Measurements from ENCODE around the gene MEN1.

MEN1 gene

DNA sequence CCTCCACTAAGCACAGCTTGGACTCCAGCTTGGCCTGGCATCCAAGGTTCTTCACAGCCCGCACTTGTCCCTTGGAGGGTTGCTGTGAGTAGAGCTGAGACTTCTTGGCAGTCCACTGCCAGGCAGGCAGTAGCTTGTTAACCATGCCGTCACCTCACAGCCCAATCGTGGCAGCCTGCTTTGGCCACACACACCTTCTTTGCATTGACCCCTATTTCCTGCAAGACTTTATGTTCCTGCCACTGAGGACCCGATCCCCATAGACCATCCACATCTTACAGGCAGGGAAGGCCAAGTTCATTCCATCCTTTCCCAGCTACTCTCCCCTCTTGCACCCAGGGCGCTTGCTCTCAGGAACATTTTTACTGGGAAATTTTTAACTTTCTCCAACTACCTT, 48.1 kb downstream of the MEN1 start:
- no peak for DNase-seq (ENCODE audit: low spot score)

DNA sequence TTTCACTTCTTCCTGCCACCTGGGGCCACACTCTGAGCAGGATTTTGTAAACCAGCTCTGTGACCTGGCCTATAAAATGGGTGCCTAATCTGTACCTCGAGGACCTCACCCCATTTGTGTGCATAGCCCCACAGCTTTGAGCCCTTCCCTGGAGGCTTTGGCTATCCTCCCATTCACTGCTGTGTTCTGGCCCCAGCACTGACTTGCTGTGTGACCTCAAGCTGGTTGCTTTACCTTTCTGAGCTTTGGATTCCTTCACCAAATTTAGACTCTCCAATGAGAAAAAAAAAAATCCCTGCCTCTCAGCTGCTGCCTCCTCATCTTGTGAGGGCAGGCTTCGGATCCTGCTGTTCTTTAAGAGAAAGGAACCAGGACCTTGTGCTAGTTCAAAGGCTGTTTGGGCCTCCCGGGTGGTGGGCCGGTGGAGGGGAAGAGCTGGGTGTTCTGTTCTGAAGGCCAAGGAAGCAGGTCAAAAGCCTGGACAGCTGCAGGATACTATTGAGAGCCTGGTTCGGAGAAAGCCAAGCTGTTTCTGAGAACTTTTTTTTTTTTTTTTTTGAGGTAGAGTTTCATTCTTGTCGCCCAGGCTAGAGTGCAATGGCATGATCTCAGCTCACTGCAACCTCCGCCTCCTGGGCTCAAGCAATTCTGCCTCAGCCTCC, 49.5 kb downstream of the MEN1 start:
- DNase-seq (ENCODE audit: low spot score), result no peak

DNA sequence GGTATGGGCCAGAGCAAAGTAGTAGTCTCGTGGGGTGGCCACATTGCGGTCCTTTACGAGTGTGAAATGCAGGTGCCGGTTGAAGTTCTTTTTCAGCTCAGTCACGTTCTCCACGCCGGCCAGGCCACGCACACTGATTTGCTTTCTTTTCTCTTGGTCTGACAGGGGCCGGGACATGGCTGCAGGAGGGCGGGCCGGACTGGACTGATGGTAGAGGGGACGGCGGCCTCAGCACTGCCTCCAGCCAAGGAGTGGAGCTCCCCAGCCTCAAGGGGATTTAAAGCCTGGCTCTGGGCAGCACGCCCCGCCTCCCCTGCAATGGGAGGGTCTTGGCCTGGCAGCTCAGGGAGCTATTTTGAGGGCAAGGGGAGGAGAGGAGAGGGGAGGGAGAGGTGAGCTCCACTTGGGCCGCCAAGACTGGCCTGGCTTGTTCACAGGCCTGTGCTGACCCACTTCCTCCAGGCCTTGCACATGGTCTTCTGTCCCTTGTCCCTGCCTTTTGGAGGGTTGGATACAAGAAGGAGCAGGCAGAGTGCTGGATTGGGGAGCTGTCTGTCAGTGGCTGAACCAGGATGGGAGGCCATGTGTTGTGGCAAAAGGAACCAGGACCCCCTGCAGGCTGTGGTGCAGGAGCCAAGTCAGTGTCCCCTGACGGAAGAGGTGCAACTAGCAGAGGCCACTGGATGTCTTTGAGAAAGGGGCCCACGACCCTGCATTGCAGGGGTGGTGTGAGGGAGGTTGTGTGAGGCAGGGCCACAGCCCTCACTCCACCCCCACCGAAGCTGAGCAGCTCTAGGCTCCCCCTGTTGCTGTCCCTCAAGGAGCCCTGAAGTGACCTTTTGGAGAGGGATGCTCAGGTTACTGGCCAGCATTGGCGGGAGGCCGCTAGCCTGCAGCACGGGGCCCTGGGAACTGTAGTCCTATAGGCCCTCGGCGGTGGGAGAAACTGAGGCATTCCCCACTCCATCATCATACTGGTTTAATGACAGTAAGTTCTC, 50.3 kb downstream of the MEN1 start, which contains the start of gene PYGM:
PYGM (minus strand) TSS at position 253 of the 998 bp plus-strand sequence; CDS start at position 177, 76 bp downstream.
- no peak for DNase-seq (ENCODE audit: low spot score)

DNA sequence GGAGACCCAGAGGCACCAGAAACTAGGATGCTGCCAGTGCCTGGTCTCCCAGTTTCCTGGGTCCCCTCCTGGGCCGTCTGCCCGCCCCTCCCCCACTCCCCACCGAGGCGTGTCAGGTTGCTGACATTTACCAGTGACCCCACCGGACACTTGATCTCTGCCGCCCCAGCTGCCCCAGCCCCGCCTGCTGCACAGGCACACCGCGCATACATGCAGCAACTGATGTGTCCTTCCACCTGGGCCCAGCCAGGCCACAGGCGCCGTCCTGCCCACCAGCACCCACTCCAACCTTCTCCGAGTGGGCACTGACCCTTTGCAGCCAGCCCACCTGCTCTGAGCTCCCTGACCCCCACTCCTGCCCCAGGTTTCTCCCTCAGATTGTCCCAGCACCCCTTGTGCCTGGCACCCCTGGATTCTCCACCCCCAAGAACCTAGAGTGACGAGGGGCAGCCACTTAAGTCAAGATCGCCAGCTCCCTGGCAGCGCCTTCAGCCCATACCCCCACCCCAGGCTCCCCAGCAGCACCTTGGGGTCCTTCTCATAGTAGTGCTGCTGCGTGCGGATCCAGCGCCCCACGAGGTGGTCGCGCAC, 51.1 kb downstream of the MEN1 start:
- no peak for DNase-seq (ENCODE audit: low spot score)

DNA sequence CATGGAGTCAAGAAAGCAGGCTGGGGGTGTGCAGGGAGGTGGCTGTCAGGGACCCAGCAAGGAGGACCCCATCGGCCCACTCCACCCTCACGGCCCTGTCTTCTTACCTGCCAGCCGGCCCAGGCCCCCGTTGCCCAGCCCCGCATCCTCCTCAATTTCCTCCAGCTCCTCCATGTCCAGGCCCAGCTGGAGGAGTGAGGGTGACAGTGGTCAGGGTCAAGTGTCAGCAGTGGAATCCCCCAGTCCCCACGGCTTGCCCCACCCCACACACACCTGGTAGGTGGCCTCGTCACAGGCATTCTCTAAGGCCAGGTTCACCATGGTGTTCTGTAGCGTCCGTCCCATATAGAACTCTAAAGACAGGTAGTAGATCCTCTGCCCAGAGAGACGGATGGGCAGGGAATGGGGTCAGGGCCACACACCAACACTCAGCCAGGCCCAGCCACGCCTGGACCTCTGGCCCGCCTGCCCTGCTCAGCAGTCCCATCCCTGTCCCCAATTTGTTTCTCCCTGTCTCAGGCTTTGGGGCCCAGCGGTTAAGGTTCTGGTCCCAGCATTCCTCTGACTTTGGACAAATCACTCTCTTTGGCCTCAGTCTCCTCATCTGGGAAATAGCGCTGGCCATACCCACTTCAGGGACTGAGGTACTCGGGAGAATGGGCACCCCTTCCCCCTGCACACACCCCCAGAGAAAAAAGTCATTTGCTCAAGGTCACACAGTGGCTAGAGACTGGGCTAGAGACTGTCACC, 51.8 kb downstream of the MEN1 start:
- no peak for DNase-seq (ENCODE audit: low spot score)

DNA sequence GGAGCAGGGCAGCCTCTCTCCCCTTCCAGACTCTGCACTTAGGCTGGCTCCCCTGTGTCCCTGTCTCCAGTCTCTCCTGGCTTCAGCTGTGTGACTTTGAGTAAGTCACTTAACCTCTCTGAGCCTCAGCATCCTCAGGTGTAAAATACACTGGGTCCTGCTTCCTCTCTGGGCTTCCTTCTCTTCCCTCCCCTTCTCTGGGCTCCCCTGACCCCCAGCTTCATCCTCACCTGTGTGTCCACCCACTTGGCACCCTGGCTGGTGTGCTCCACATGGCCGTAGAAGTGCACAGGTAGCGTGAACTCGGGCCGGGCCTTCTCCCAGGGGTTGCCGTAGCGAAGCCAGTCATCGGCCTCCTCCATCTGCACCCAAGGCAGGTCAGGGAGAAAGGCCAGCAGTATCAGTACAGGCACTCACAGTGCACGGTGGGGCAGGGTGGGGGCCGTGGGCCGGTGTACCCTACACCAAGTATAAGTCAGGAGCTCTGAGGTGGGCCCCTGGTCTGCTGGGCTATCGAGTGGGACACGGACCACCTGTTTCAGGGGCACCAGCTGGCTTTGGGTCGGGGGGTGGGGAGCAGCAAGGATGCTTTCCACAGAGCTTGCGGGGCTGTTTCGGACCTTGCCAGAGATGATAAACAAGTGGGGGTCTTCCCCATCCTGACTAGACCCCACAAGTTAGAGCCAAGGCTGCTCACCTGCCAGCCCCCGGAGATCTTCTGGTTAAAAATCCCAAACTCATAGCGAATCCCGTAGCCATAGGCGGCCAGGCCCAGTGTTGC, 52.6 kb downstream of the MEN1 start:
- DNase-seq (ENCODE audit: low spot score), result no peak

DNA sequence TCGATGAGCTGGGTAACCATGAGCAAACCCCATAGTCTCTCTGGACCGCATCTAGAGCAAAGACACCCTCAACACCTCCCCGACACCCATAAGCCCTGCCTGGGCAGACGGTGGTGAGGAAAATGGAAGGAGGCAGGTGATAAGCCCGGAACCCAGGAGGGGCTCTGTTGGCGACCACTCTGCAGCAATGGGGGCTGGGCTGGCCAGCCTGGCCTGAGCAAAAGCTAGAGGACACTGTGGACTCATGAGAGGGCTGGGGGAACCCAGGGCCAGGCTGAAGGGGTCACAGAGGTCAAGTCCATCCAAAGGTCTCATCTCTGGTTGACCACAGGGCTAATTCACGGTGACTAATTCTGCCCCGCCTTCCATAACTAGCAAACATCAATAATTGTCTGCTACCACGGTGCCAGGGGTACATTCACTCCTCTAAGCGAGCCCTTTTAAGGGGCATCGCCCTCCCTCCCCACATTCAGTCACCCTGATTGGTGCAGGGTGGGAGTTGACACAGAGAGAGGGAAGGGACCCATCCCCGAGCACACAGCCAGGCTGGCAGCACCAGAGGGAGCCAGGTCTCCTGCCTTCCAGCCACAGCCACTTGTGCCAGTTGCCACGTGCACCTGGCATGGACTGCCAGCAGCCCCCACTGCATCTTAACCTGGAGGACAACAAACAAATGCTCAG, 54.5 kb downstream of the MEN1 start:
- DNase-seq (ENCODE audit: low spot score), result no peak

DNA sequence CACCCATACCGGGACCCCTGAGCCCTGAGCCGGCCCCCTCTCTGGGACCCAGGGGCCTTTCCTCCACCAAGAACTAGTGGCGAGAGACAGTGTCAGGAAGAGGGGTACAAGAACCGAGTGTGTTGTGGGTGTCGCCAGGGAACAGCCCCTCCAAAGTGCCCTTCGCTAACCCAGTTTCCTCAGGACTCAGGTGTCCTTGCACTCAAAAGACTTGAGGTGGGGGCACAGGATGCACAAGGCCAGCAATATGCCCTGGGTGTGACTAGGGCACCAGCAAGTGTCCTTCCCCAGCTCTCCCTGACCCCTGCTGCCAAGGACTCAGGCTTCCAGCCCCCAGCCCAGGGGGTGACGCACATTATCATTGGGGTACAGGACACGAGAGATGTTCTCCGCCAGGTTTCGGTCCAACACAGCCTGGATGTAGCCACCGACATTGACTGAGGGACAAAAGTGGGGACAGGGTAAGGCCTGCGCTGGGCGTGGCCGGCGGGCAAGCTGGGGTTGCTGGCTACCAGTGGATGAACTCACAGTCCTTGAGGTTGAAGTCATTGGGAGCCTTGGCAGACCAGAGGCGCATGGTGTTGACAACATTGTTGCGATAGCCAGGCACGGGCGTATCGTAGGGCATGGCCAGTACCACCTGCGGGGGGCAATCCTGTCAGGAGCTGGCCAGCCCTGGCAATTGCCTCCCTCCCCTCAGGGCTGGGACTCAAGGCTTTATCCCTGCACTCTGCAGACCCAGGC, 55.3 kb downstream of the MEN1 start:
- DNase-seq (ENCODE audit: low spot score), result no peak

DNA sequence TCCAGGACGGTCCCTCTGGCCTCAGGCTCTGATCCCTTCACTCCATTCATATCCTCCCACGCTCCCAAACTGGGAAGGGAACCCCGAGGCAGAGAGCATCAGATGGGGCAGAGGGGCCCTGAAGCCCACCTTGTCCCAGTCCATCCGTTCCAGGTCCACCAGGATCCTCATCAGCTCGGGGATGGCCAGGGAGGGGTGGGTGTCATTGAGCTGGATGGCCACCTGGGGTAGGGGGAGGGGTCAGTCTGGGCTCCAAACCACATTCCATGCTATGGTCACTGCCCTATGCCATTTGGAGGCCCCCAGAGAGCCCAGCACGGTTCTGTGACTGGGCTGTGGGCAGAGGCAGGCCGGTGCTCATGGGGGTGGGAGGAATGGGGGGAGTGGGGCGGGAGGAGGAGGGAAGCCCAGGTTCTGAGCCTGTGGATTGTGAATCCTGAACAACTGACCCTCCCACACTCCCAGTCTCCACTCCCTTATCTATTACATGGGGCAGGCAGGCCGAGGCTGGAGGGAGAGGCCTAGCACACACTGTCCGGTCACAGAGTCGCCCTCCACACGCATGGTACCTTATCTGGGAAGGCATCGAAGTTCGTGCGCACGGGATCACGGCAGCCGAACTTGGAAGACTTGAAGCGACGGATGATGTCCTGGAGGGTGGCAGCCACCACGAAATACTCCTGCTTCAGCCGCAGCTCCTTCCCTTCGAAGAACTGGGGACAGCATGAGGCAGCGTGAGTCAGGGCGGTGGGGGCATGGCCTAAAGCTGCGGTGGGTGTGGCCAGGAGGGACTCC, 56.0 kb downstream of the MEN1 start:
- no peak for DNase-seq (ENCODE audit: low spot score)

All from CD4-positive, alpha-beta T cell treated with Interleukin-15 for 4 hours (primary cell).